Measurements from ENCODE around the gene QRICH2. TPM values are rescaled to one million over a fixed set of nuclear protein-coding genes. Genes with fewer than 3 reads are reported as not detected.
A peak's percentile ranks its signal among the peaks of the same experiment; 100 is the strongest.

QRICH2 gene
- total and polyA plus RNA-seq, 2 donors from 2014 or later, result 2.0 to 2.5 TPM

- no peak overlapping the region for H3K4me3 ChIP-seq (ENCODE audit: low read length in 3 of 3)
- no peaks in the 10 kb centered on the region for H3K4me1 ChIP-seq (ENCODE audit: control insufficient read depth in 2 of 3, insufficient read depth in 2 of 3, low read depth in 1 of 3, low read length in 3 of 3)
- no peaks in the 10 kb centered on the region for H3K9me3 ChIP-seq (ENCODE audit: control insufficient read depth in 2 of 3, insufficient read depth in 1 of 3, low read length in 3 of 3)
- no peak overlapping the region for H3K27ac ChIP-seq (ENCODE audit: low read depth in 2 of 2, low read length in 2 of 2)
- FAIRE-seq (no peak), DNase-seq (no peak)
- peaks cover 2 to 13% (median 12%) of the 10 kb centered on the region in 3 donors for H3K36me3 ChIP-seq (ENCODE audit: control insufficient read depth in 2 of 3, insufficient read depth in 3 of 3, low read length in 3 of 3)
- no peak overlapping the region for H3K9ac ChIP-seq (ENCODE audit: low read length in 3 of 3)
- H3K27me3 ChIP-seq (ENCODE audit: control insufficient read depth, insufficient read depth, low read length), result no peaks in the 10 kb centered on the region
- intact Hi-C loops (cut with DNase I), result no loop called here
- no peak for TF ChIP-seq CTCF (IDR thresholded peaks at IDR 0.05; ENCODE audit: borderline replicate concordance, extremely low read depth, insufficient read depth)
Measured at GRCh38 chr17:76345377-76345974, 37.4 kb upstream of the QRICH2 start.

GRCh38 chr17:76343106-76343505 is 35.0 kb upstream of the QRICH2 start:
- no peaks in the 10 kb centered on the region for H3K4me1 ChIP-seq (ENCODE audit: control insufficient read depth in 2 of 3, insufficient read depth in 2 of 3, low read depth in 1 of 3, low read length in 3 of 3)
- H3K9me3 ChIP-seq (ENCODE audit: control insufficient read depth in 2 of 3, insufficient read depth in 1 of 3, low read length in 3 of 3), result no peaks in the 10 kb centered on the region
- H3K36me3 ChIP-seq (ENCODE audit: control insufficient read depth in 2 of 3, insufficient read depth in 3 of 3, low read length in 3 of 3), result peaks cover 2 to 12% (median 10%) of the 10 kb centered on the region in 3 donors
- intact Hi-C loops (cut with DNase I), result no loop called here
- no peaks in the 10 kb centered on the region for H3K27me3 ChIP-seq (ENCODE audit: control insufficient read depth, insufficient read depth, low read length)
- H3K9ac ChIP-seq (ENCODE audit: low read length in 3 of 3), result no peak overlapping the region
- no peak overlapping the region for H3K4me3 ChIP-seq (ENCODE audit: low read length in 3 of 3)
- DNase-seq, result no peak
- no peak overlapping the region for H3K27ac ChIP-seq (ENCODE audit: low read depth in 2 of 2, low read length in 2 of 2)
- TF ChIP-seq CTCF (IDR thresholded peaks at IDR 0.05; ENCODE audit: borderline replicate concordance, extremely low read depth, insufficient read depth), result no peak
- FAIRE-seq, result no peak

GRCh38 chr17:76341301-76341700 is 33.2 kb upstream of the QRICH2 start:
- TF ChIP-seq CTCF (IDR thresholded peaks at IDR 0.05; ENCODE audit: borderline replicate concordance, extremely low read depth, insufficient read depth), result no peak
- no peaks in the 10 kb centered on the region for H3K27me3 ChIP-seq (ENCODE audit: control insufficient read depth, insufficient read depth, low read length)
- no peak overlapping the region for H3K27ac ChIP-seq (ENCODE audit: low read depth in 2 of 2, low read length in 2 of 2)
- H3K4me3 ChIP-seq (ENCODE audit: low read length in 3 of 3), result no peak overlapping the region
- H3K36me3 ChIP-seq (ENCODE audit: control insufficient read depth in 2 of 3, insufficient read depth in 3 of 3, low read length in 3 of 3), result peaks cover 2 to 8% (median 5%) of the 10 kb centered on the region in 3 donors
- intact Hi-C loops (cut with DNase I), result no loop called here
- no peak for FAIRE-seq
- H3K9me3 ChIP-seq (ENCODE audit: control insufficient read depth in 2 of 3, insufficient read depth in 1 of 3, low read length in 3 of 3), result no peaks in the 10 kb centered on the region
- H3K9ac ChIP-seq (ENCODE audit: low read length in 3 of 3), result no peak overlapping the region
- DNase-seq, result no peak
- H3K4me1 ChIP-seq (ENCODE audit: control insufficient read depth in 2 of 3, insufficient read depth in 2 of 3, low read depth in 1 of 3, low read length in 3 of 3), result no peaks in the 10 kb centered on the region

GRCh38 chr17:76337413-76337777 is 29.3 kb upstream of the QRICH2 start:
- H3K27ac ChIP-seq (ENCODE audit: low read depth in 2 of 2, low read length in 2 of 2), result no peak overlapping the region
- H3K4me1 ChIP-seq (ENCODE audit: control insufficient read depth in 2 of 3, insufficient read depth in 2 of 3, low read depth in 1 of 3, low read length in 3 of 3), result no peaks in the 10 kb centered on the region
- H3K36me3 ChIP-seq (ENCODE audit: control insufficient read depth in 2 of 3, insufficient read depth in 3 of 3, low read length in 3 of 3), result peaks cover 0 to 2% (median 0%) of the 10 kb centered on the region in 3 donors
- FAIRE-seq (no peak), DNase-seq (peak in 1 of 5 donors; percentile 53)
- no peaks in the 10 kb centered on the region for H3K27me3 ChIP-seq (ENCODE audit: control insufficient read depth, insufficient read depth, low read length)
- TF ChIP-seq CTCF (IDR thresholded peaks at IDR 0.05; ENCODE audit: borderline replicate concordance, extremely low read depth, insufficient read depth), result no peak
- H3K4me3 ChIP-seq (ENCODE audit: low read length in 3 of 3), result no peak overlapping the region
- no peak overlapping the region for H3K9ac ChIP-seq (ENCODE audit: low read length in 3 of 3)
- intact Hi-C loops (cut with DNase I), result no loop called here
- no peaks in the 10 kb centered on the region for H3K9me3 ChIP-seq (ENCODE audit: control insufficient read depth in 2 of 3, insufficient read depth in 1 of 3, low read length in 3 of 3)
